ENCODE measurements around the gene MON1B.

DNA sequence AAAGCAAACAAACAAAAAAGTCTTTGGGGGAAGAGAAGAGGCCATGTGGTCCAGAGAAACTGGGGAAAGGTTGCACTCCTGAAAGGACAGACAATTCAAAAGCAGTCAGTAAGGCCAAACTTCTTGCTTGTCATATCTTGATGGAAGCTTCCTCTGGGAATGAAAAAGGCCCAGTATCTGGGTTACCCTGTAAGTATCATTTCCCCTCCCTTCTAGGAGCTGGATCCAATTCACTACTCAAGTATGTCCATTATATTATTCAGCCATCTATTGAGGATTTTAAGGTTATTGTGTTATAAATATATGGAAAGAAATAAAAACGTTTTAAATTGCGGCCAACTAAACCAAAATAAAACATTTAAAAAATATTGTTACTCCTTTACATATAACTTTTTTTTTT is 26.0 kb upstream of the MON1B start:
- TF ChIP-seq, protein P1, sequence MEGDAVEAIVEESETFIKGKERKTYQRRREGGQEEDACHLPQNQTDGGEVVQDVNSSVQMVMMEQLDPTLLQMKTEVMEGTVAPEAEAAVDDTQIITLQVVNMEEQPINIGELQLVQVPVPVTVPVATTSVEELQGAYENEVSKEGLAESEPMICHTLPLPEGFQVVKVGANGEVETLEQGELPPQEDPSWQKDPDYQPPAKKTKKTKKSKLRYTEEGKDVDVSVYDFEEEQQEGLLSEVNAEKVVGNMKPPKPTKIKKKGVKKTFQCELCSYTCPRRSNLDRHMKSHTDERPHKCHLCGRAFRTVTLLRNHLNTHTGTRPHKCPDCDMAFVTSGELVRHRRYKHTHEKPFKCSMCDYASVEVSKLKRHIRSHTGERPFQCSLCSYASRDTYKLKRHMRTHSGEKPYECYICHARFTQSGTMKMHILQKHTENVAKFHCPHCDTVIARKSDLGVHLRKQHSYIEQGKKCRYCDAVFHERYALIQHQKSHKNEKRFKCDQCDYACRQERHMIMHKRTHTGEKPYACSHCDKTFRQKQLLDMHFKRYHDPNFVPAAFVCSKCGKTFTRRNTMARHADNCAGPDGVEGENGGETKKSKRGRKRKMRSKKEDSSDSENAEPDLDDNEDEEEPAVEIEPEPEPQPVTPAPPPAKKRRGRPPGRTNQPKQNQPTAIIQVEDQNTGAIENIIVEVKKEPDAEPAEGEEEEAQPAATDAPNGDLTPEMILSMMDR (IDR thresholded peaks at IDR 0.05): no peak
- TF ChIP-seq EP300 (IDR thresholded peaks at IDR 0.05) (no peak), POLR2A (IDR thresholded peaks at IDR 0.05) (no peak)
